Vagina (tissue), 2 donors: ENCODE measurements around the gene ARGLU1. TPM values are rescaled to one million over a fixed set of nuclear protein-coding genes. Genes with fewer than 3 reads are reported as not detected.
A peak's percentile ranks its signal among the peaks of the same experiment; 100 is the strongest.

Source experiments
- DNase-seq, 2 donors: peaks; one replicate each; pipeline ENCODE4 v3.0.0-alpha.2; 2017; ENCODE audit errors: extremely low spot score in 2 of 2
- H3K27ac ChIP-seq: fragments of 200-600 bp; sonication (generic); one replicate; pipeline ENCODE4 v1.5.1; 2019
- H3K27me3 ChIP-seq: fragments of 200-600 bp; sonication (generic); one replicate; pipeline ENCODE4 v1.5.1; 2019
- H3K36me3 ChIP-seq, 2 donors: fragments of 200-600 bp; sonication (generic); one replicate each; pipeline ENCODE4 v1.5.1; 2017 to 2019
- H3K4me1 ChIP-seq: fragments of 200-600 bp; sonication (generic); one replicate; pipeline ENCODE4 v1.5.1; 2019
- H3K4me3 ChIP-seq, 2 donors: fragments of 200-600 bp; sonication (generic); 1 replicate in 1 of 2; 2 replicates in 1 of 2; pipeline ENCODE4 v1.5.1; 2016 to 2019
- H3K9me3 ChIP-seq: fragments of 200-600 bp; sonication (generic); one replicate; pipeline ENCODE4 v1.5.1; 2019
- POLR2A ChIP-seq, 2 donors: fragments of 450-650 bp; IDR thresholded peaks; one replicate each; pipeline ENCODE4 v1.6.1; 2017; ENCODE audit warnings: antibody characterized with exemption in 2 of 2, mild to moderate bottlenecking in 2 of 2, moderate library complexity in 2 of 2
- POLR2AphosphoS5 ChIP-seq, 2 donors: sonication (generic); formaldehyde crosslinking; IDR thresholded peaks; one replicate each; pipeline ENCODE4 v1.9.0; 2017; ENCODE audit warnings: antibody characterized with exemption in 2 of 2, mild to moderate bottlenecking in 2 of 2, low read depth in 1 of 2; ENCODE audit not compliant: insufficient read depth in 1 of 2
- intact Hi-C: fragments of 100-400 bp; cut with DNase I; formaldehyde crosslinking; loops from one replicate; pipeline ENCODE4 v1.15.1; 2023
- total RNA-seq: library from RNA; depleted of rRNA; stranded (reverse); fragments of >200 nt; gene quantifications from one replicate; pipeline ENCODE4 v1.2.3, GENCODE V29; 2016
- TF ChIP-seq, protein P1 (sequence below), 3 experiments: fragments of 450-650 bp in 2 of 3; fragments of 200-600 bp in 1 of 3; sonication (generic) in 1 of 3; IDR thresholded peaks; one replicate each; pipeline ENCODE4 v1.5.1; 2017 to 2019; ENCODE audit warnings: antibody characterized with exemption in 3 of 3, mild to moderate bottlenecking in 2 of 3, moderate library complexity in 2 of 3

The ARGLU1 gene
- total RNA-seq, 1 donor from 2014 or later = 88.9 TPM

DNA sequence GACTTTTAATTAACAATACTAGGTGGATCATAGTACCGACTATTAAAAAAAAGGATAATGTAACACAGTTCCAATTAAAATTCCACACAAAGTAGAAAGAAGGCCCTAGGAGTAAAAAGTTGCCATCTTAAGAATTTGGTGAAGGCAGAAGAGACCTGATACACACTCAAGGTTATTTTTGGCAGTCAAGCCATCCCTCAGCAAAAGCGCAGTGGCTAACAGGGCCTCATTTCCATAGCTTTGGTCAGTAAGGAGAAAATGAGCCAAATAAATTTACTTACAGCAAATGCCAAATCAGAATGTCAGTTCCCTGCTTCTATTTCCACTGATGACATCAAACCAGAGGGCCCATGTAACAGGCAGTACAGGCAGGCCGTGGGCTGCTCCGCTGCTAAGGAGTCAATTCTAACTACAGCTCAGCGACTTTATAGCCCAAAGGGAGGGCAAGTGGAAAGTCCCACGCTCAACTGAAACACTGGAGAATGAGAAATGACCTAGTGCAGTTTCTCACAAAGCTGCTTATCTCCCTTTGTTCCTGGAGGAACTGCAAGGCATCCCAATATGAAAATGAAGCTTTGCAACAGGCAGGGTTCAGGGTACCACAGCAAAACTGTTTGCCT lies 6.3 kb downstream of the ARGLU1 start:
- Histone ChIP-seq H3K27me3 (no peaks in the 10 kb centered on the region), H3K4me1 (peaks cover 84% of the 10 kb centered on the region), H3K9me3 (no peaks in the 10 kb centered on the region), H3K4me3 (peak overlapping the region in 1 of 2 donors; percentile 18), H3K27ac (no peak overlapping the region), H3K36me3 (peaks cover 0 to 22% of the 10 kb centered on the region in 2 donors)
- no peak for DNase-seq
- intact Hi-C loops = no loop called here
- no peak for TF ChIP-seq POLR2AphosphoS5 (IDR thresholded peaks at IDR 0.05; ENCODE audit: insufficient read depth in 1 of 2, low read depth in 1 of 2)

DNA sequence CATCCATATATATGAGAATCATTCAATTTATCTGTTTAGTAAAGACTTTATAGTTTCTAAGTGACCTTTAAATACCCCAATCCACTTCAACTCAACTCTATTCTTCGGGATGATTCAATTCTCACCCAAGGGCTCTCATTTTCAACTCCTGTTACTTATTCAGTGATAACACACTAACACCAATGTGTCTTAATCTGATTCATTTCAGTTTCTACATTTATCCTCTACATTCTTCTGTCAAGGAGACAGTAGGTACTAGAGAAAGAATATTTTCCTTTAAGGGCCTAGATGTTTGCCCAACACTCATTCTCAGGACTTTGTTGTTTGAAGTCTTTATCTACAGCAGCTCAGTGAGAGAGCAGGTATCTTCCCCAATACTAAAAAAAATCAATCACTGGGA lies 7.1 kb downstream of the ARGLU1 start:
- Histone ChIP-seq H3K36me3 (peaks cover 0 to 30% of the 10 kb centered on the region in 2 donors), H3K27ac (peak overlapping the region; percentile 4), H3K9me3 (no peaks in the 10 kb centered on the region), H3K27me3 (no peaks in the 10 kb centered on the region), H3K4me3 (no peak overlapping the region), H3K4me1 (peaks cover 76% of the 10 kb centered on the region)
- no peak for DNase-seq
- intact Hi-C loops = no loop called here
- TF ChIP-seq POLR2A (IDR thresholded peaks at IDR 0.05) = no peak
- no peak for TF ChIP-seq POLR2AphosphoS5 (IDR thresholded peaks at IDR 0.05; ENCODE audit: insufficient read depth in 1 of 2, low read depth in 1 of 2)
- TF ChIP-seq, protein P1, sequence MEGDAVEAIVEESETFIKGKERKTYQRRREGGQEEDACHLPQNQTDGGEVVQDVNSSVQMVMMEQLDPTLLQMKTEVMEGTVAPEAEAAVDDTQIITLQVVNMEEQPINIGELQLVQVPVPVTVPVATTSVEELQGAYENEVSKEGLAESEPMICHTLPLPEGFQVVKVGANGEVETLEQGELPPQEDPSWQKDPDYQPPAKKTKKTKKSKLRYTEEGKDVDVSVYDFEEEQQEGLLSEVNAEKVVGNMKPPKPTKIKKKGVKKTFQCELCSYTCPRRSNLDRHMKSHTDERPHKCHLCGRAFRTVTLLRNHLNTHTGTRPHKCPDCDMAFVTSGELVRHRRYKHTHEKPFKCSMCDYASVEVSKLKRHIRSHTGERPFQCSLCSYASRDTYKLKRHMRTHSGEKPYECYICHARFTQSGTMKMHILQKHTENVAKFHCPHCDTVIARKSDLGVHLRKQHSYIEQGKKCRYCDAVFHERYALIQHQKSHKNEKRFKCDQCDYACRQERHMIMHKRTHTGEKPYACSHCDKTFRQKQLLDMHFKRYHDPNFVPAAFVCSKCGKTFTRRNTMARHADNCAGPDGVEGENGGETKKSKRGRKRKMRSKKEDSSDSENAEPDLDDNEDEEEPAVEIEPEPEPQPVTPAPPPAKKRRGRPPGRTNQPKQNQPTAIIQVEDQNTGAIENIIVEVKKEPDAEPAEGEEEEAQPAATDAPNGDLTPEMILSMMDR (IDR thresholded peaks at IDR 0.05) = no peak

DNA sequence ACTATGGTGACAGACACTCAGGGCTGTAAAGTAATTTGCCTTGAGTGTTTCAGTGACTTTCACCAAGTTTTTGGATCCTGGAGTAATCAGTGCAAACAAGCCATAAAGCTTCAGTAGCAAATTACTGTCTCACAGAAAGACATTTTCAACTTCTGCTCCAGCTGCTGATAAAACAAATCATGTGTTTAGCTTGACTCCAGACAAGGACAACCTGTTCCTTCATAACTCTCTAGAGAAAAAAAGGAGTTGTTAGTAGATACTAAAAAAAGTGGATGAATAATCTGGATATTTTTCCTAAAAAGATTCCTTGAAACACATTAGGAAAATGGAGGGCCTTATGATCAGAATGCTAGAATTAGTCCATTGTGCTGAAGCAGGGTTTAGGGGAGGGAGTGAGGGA lies 9.4 kb downstream of the ARGLU1 start:
- TF ChIP-seq, protein P1 (IDR thresholded peaks at IDR 0.05) = no peak
- TF ChIP-seq POLR2AphosphoS5 (IDR thresholded peaks at IDR 0.05; ENCODE audit: insufficient read depth in 1 of 2, low read depth in 1 of 2) (no peak), POLR2A (IDR thresholded peaks at IDR 0.05) (no peak)

DNA sequence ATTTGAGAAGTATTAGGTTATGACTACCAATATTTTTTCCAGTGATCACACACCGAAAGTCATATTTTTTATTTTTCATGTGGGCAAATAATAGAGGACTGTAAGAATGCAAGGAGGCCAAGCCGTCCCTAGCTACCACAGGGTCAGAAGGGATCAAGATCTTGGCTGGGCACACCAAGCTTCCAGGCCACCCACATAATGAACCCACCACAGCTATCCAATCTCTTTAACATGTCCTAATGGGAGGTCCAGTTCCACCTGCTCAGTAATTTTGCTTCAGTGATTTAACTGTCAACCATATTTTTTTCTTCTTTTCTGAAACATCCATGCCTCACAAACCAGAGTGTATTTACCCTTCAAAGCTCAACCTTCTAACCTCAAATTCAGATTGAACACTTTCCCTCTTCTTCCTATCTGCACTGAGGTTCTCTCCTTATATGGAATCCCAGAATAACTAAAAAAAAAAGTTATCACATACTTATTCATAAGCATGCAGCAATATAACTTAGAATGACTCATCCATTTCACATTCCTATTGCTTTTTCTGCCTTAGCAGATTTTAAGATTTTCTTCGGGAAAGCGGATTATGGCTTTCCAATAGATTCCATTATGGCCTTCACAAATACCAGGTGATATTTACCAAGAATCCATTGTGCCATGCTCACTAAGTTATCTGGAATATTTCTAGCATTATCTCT lies 12.2 kb downstream of the ARGLU1 start:
- peaks cover 0 to 40% of the 10 kb centered on the region in 2 donors for H3K36me3 ChIP-seq
- TF ChIP-seq, protein P1 (IDR thresholded peaks at IDR 0.05) = no peak
- no peak for TF ChIP-seq POLR2AphosphoS5 (IDR thresholded peaks at IDR 0.05; ENCODE audit: insufficient read depth in 1 of 2, low read depth in 1 of 2)
- H3K4me1 ChIP-seq = peaks cover 55% of the 10 kb centered on the region
- no peak overlapping the region for H3K4me3 ChIP-seq
- no peaks in the 10 kb centered on the region for H3K9me3 ChIP-seq
- H3K27me3 ChIP-seq = no peaks in the 10 kb centered on the region
- H3K27ac ChIP-seq = no peak overlapping the region
- no peak for DNase-seq
- intact Hi-C loops = no loop called here

More for the DNA sequence above, 9.4 kb downstream of the ARGLU1 start:
- no peak overlapping the region for H3K4me3 ChIP-seq
- no peaks in the 10 kb centered on the region for H3K27me3 ChIP-seq
- H3K27ac ChIP-seq = no peak overlapping the region
- peaks cover 0 to 40% of the 10 kb centered on the region in 2 donors for H3K36me3 ChIP-seq
- peaks cover 60% of the 10 kb centered on the region for H3K4me1 ChIP-seq
- no peak for DNase-seq
- no peaks in the 10 kb centered on the region for H3K9me3 ChIP-seq
- intact Hi-C loops = no loop called here

DNA sequence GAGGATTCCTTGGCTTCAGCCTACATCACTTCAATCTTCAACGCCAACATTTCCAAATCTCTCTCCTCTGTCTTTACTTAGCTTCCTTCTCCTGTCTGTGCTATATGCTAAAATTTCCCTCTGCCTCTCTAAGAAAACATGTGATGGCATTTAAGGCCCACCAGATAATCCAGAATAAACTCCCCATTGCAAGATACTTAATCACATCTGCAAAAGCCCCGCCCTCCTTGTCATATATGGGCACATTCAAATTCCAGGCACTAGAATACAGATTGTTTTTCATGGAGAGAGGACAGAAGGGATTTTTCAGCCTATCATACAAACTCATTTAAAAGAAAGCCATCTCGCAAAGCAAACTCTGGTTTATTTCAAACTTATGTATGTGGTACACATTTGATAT lies 16.2 kb downstream of the ARGLU1 start:
- intact Hi-C loops = no loop called here
- Histone ChIP-seq H3K4me1 (peaks cover 32% of the 10 kb centered on the region), H3K9me3 (no peaks in the 10 kb centered on the region), H3K27ac (no peak overlapping the region), H3K4me3 (no peak overlapping the region), H3K27me3 (no peaks in the 10 kb centered on the region), H3K36me3 (peaks cover 0 to 24% of the 10 kb centered on the region in 2 donors)
- DNase-seq = no peak
- TF ChIP-seq POLR2AphosphoS5 (IDR thresholded peaks at IDR 0.05; ENCODE audit: insufficient read depth in 1 of 2, low read depth in 1 of 2) (no peak), POLR2A (IDR thresholded peaks at IDR 0.05) (no peak)
- TF ChIP-seq, protein P1 (IDR thresholded peaks at IDR 0.05) = no peak
